HG03175 (cell line): ENCODE data around the gene TMEM273.
A peak's percentile ranks its signal among the peaks of the same experiment; 100 is the strongest.
"Not testable (repeated sequence)": the region's sequence is repeated elsewhere in the genome, so short reads cannot be mapped to it uniquely, and the experiment has no call there.

ENCODE experiments used
- ATAC-seq: cut with Tn5 transposase; IDR thresholded peaks from one replicate; pipeline ENCODE4 v1.9.1; 2021; ENCODE audit warnings: mild to moderate bottlenecking, moderate library complexity; ENCODE audit not compliant: unreplicated experiment

TMEM273 gene

DNA sequence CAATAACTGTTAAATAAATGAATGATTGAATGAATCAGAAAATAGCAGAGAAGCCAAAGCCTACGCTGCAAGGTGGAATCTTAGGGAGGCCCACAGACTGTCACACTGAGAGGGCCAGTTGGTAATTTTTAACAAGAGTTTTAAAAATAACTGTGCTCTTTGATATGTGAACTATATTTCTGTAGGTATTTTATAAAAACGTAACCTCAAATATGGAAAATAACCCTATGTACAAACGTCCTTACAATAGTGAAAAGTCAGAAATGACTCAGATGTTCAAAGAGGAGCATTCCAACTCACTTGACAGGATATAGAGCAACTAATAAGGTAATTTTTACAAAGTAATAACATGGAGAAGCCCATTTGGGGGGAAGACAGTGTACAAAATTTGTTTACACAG lies 18.9 kb upstream of the TMEM273 start:
- ATAC-seq: peak; percentile 71

GRCh38 chr10:49205206-49205605 lies 17.0 kb upstream of the TMEM273 start:
- ATAC-seq: no peak

DNA sequence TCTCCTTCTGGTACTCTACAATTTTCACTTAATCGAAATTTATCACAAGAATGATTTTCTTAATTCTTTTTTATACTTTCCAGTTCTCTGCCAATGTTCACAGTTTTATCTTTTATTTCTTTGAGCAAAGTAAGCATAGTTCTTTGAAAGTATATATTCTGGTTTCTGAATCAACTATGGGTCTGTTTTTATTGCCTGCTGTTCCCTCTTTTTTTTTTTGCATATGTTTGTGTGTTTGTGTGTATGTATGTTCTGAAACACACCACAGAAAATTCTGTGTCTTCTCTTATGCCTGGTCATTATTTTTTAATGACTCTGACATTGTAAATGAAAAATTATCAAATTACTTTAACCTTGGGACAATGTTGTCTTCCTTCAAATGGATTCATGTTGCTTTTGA lies 15.9 kb upstream of the TMEM273 start:
- no peak for ATAC-seq

- no peak for ATAC-seq
Observed at GRCh38 chr10:49202266-49202665, 14.1 kb upstream of the TMEM273 start.

GRCh38 chr10:49200854-49201253 lies 12.7 kb upstream of the TMEM273 start:
- ATAC-seq: no peak

DNA sequence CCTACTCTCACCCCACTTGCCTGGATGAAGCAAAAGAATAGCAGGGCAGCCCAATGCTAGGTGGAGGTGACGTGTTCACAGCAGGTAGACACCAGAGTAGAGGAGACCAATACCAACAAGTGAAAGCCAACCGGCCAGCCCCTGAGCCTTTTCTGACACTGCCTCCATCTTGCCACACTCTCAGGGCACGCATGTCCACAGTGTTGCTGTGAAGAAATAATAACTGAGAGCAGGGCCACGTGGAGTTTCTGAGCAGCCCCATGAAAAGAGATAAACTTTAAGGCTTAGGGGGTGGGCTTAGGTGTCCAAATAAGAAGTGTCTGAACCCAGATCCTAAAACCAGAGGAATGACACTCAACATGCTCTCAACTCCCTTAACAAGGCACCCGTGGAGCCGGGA lies 9.0 kb upstream of the TMEM273 start:
- no peak for ATAC-seq

- ATAC-seq: not testable (repeated sequence)
Observed at GRCh38 chr10:49195864-49196263, 7.7 kb upstream of the TMEM273 start.

DNA sequence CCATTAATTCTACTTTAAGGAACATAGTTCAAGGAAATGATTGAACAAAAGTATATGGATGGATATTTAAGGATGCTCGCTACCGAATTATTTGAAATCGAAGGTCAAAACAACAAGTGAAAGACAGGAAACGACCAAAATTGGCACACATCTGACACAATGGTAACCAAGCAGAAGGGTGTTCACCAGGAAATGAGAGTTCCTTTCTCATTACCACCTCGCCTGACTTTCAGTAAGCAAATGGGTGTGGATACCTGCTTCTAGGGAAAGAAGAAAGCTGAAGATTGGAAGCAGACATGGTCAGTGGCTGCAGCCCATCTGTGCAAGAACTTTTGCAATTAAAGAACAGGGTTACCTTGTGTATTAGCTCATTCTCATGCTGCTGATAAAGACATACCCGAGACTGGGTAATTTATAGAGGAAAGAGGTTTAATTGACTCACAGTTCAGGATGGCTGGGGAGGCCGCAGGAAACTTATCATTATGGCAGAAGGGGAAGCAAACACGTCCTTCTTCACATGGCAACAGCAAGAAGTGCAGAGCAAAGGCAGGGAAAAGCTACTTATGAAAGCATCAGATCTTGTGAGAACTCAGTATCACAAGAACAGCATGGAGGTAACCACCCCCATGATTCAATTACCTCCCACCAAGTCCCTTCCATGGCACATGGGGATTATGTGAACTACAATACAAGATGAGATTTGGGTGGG lies 6.2 kb upstream of the TMEM273 start:
- no peak for ATAC-seq

DNA sequence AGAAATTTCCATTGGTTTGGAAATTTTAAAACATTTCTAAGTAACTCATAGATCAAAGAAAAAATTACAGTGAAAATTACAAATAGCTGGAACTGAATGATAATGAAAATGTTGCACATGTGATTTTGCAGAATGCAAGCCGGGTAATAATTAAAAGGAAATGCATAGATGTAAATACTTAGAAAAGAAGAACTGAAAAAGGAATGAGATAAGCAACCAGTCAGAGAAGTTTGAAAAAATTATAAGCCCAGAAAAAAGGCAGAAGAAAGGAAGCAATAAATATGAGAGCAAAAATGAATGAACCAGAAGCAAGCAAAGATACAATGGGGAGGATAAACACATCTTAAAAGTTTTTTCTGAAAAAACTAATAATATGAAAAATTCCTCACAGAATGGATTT lies 3.2 kb upstream of the TMEM273 start:
- no peak for ATAC-seq

GRCh38 chr10:49189422-49189821 lies 1.2 kb upstream of the TMEM273 start:
- ATAC-seq: no peak

- no peak for ATAC-seq
Observed at GRCh38 chr10:49187044-49187484, 1.1 kb downstream of the TMEM273 start.

DNA sequence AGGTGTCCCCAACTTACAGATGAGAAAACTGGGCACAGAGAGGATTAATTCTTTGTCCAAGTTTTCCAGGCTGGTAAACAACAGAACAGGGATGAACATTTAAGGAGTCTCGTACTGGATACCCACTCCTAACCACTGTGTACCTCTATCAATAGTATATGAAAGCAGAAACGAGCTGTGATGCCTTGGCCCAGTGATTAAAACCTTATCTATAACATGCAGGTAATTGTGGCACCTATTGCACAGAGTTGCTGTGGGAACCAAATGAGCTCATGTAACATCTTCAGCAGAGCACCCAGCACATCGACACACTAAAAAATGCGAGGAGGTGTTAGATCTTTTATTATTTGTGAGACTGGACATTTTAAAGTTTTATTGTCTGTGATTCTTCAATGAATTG lies 1.6 kb downstream of the TMEM273 start:
- no peak for ATAC-seq

- no peak for ATAC-seq
Observed at GRCh38 chr10:49185213-49185612, 3.0 kb downstream of the TMEM273 start.

GRCh38 chr10:49184642-49185111 lies 3.5 kb downstream of the TMEM273 start:
- ATAC-seq: no peak

GRCh38 chr10:49183596-49184542 lies 4.3 kb downstream of the TMEM273 start:
- ATAC-seq: peak; percentile 53

DNA sequence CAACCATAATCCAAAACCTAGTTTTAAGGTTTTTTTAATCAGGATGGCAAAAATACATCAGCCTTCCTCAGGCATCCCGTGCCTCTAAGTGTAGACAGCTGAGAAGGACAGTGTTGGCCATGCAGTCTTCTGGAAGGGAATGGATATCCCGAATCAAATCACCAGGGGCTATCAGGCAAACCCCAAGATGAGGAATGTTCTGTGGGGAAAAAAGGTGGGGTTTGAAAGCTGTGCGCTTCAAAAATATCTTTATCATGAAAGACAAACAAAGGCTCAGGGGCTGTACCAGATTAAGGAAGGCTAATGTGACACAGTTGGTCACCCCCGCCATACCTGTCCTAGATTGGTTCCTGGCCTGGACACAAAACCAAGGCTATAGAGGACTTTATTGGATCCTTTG lies 5.4 kb downstream of the TMEM273 start:
- no peak for ATAC-seq

GRCh38 chr10:49180444-49180860 lies 7.7 kb downstream of the TMEM273 start:
- ATAC-seq: no peak

DNA sequence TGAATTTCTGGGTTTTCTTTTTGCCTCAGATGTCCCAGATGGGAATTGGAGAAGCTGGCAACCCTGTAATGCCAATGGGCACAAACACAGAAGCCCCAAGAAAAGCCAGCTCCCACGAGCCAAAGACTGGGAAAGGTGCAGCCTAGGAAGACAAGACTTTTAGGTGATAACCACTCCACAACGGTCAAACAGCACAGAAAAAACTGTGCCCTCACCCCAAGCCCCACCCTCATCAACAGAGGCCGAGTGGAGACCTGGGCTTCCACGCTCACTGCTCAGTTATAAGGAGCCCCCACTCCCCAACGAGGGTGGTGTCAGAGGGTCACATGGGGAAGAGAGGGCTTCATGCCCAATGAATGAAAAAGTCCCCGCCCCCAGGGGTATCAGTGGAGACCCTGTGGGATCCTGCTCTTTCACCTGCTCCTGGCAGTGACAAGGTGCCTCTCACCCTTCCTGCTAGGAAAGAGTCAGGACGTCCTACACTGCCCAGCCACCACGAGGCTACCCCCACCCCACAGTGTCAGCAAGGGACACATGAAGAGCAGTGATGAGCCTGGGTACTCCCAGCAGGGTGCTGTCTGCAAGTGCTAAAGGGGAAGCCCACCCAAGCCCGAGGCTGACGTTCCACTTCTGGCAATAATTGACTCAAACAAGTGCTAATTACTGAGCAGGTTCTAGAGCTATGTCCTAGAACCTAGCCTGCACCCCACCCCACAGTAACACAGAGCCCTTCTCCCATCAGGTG lies 8.3 kb downstream of the TMEM273 start:
- no peak for ATAC-seq

GRCh38 chr10:49178489-49179471 lies 9.4 kb downstream of the TMEM273 start:
- no peak for ATAC-seq
